ENCODE results near the gene ACOT11.

- TF ChIP-seq EP300 (IDR thresholded peaks at IDR 0.05) (no peak), CTCF (IDR thresholded peaks at IDR 0.05) (no peak), POLR2A (IDR thresholded peaks at IDR 0.05) (no peak)
These were observed 49.0 kb upstream of the ACOT11 start for GRCh38 chr1:54499097-54499359.

Data from ovary (tissue), 3 donors.